Ishikawa (cell line): ENCODE results near the gene BIRC6.

Source experiments
- CREB1 ChIP-seq: IDR thresholded peaks from 2 replicates; pipeline ENCODE4 v1.6.1; 2012; ENCODE audit warnings: low read depth
- EP300 ChIP-seq: IDR thresholded peaks from 2 replicates; pipeline ENCODE4 v1.6.1; 2012; ENCODE audit warnings: borderline replicate concordance
- NFIC ChIP-seq: IDR thresholded peaks from 2 replicates; pipeline ENCODE4 v1.6.1; 2012
- TAF1 ChIP-seq: IDR thresholded peaks from 2 replicates; pipeline ENCODE4 v1.6.1; 2012; ENCODE audit warnings: low read depth, mild to moderate bottlenecking
- TF ChIP-seq, protein P1 (sequence below): IDR thresholded peaks from 2 replicates; pipeline ENCODE4 v1.6.1; 2012; ENCODE audit warnings: low read depth, mild to moderate bottlenecking
- TF ChIP-seq, protein P2 (sequence below): IDR thresholded peaks from 2 replicates; pipeline ENCODE4 v1.6.1; 2012
- TF ChIP-seq, protein P3 (sequence below): IDR thresholded peaks from 2 replicates; pipeline ENCODE4 v1.6.1; 2012

DNA sequence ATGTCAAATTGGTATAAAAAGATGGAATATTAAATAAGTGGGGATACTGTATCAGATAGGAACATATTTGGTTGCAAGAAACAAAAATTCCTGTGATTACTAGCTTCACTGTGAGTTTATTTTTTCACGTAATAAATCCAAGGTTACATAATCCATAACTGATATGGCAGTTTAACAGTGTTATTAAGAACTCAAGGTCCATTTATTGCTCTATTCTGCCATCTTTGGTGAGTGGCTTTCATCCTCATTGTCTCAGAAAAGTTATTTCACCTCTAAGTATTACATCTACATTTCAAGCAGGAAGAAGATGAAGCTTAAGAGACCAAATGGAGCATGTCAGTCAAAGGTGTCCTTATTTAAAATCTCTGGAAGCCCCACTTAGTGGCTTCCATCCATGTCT is 41.9 kb upstream of the BIRC6 start:
- TF ChIP-seq CREB1, result no peak
- TF ChIP-seq TAF1, result no peak
- TF ChIP-seq, protein P1, sequence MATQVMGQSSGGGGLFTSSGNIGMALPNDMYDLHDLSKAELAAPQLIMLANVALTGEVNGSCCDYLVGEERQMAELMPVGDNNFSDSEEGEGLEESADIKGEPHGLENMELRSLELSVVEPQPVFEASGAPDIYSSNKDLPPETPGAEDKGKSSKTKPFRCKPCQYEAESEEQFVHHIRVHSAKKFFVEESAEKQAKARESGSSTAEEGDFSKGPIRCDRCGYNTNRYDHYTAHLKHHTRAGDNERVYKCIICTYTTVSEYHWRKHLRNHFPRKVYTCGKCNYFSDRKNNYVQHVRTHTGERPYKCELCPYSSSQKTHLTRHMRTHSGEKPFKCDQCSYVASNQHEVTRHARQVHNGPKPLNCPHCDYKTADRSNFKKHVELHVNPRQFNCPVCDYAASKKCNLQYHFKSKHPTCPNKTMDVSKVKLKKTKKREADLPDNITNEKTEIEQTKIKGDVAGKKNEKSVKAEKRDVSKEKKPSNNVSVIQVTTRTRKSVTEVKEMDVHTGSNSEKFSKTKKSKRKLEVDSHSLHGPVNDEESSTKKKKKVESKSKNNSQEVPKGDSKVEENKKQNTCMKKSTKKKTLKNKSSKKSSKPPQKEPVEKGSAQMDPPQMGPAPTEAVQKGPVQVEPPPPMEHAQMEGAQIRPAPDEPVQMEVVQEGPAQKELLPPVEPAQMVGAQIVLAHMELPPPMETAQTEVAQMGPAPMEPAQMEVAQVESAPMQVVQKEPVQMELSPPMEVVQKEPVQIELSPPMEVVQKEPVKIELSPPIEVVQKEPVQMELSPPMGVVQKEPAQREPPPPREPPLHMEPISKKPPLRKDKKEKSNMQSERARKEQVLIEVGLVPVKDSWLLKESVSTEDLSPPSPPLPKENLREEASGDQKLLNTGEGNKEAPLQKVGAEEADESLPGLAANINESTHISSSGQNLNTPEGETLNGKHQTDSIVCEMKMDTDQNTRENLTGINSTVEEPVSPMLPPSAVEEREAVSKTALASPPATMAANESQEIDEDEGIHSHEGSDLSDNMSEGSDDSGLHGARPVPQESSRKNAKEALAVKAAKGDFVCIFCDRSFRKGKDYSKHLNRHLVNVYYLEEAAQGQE, result no peak
- no peak for TF ChIP-seq EP300
- TF ChIP-seq, protein P2, sequence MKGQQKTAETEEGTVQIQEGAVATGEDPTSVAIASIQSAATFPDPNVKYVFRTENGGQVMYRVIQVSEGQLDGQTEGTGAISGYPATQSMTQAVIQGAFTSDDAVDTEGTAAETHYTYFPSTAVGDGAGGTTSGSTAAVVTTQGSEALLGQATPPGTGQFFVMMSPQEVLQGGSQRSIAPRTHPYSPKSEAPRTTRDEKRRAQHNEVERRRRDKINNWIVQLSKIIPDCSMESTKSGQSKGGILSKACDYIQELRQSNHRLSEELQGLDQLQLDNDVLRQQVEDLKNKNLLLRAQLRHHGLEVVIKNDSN, result no peak
- no peak for TF ChIP-seq NFIC
- TF ChIP-seq, protein P3, sequence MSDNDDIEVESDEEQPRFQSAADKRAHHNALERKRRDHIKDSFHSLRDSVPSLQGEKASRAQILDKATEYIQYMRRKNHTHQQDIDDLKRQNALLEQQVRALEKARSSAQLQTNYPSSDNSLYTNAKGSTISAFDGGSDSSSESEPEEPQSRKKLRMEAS, result no peak
